HUES48 (cell line): ENCODE results near the gene LBHD2.

Experiments
- H3K27ac ChIP-seq: one replicate; pipeline ENCODE4 v1.7.0; 2013; ENCODE audit warnings: low read depth, low read length, inconsistent platforms
- H3K27me3 ChIP-seq: 2 replicates; pipeline ENCODE4 v1.6.1; 2013; ENCODE audit warnings: mild to moderate bottlenecking, low read length; ENCODE audit not compliant: control insufficient read depth, insufficient read depth
- H3K36me3 ChIP-seq: 2 replicates; pipeline ENCODE4 v1.6.1; 2013; ENCODE audit warnings: low read length; ENCODE audit not compliant: control insufficient read depth, insufficient read depth
- H3K4me1 ChIP-seq: 2 replicates; pipeline ENCODE4 v1.6.1; 2013; ENCODE audit warnings: mild to moderate bottlenecking, low read length; ENCODE audit not compliant: control insufficient read depth, insufficient read depth
- H3K4me3 ChIP-seq: 2 replicates; pipeline ENCODE4 v1.5.1; 2013; ENCODE audit warnings: mild to moderate bottlenecking, low read depth, low read length
- H3K9ac ChIP-seq: 2 replicates; pipeline ENCODE4 v1.6.1; 2013; ENCODE audit warnings: mild to moderate bottlenecking, low read depth, low read length, moderate library complexity
- H3K9me3 ChIP-seq: 2 replicates; pipeline ENCODE4 v1.6.1; 2013; ENCODE audit warnings: low read length; ENCODE audit not compliant: control insufficient read depth, insufficient read depth

Gene LBHD2

DNA sequence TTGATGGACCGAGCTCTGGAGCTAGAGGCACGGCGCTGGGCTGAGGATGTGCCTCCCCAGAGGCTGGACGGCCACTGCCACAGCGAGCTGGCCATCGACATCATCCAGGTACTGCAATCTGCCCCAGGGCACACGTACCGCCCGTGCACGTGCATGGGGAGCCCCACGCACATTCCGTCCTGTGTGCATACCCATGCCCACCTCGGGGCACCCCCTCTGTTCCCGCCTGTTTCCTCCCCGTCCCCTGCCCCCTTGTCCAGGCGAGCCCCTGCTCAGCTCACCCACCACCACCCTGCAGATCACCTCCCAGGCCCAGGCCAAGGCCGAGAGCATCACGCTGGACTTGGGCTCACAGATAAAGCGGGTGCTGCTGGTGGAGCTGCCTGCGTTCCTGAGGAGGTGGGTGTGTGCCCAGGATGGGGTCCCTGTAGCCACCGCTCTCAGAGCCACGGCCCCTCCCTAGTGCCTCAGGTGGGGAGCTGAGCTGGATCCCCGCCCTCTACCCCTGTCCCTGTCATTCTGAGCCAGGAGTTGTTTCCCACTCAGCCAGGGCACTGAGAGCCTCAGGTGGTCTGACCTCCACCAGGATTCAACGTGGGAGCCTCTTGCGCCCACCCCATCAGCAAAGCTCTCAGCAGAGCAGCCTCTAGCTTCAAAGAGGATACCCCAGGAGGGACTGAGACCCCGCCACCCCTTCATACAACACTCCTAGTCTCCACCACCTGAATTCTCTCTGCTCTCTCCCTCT is 46.2 kb downstream of the LBHD2 start:
- Histone ChIP-seq H3K27me3 (peaks cover 33% of the 10 kb centered on the region), H3K27ac (no peak overlapping the region), H3K36me3 (0 out of 2 replicates have a peak, but pooled peaks cover 4% of the 10 kb centered on the region), H3K9me3 (no peaks in the 10 kb centered on the region), H3K4me1 (peaks cover 4% of the 10 kb centered on the region; the same call in 1 of the 2 replicates), H3K9ac (no peak overlapping the region), H3K4me3 (no peak overlapping the region)

DNA sequence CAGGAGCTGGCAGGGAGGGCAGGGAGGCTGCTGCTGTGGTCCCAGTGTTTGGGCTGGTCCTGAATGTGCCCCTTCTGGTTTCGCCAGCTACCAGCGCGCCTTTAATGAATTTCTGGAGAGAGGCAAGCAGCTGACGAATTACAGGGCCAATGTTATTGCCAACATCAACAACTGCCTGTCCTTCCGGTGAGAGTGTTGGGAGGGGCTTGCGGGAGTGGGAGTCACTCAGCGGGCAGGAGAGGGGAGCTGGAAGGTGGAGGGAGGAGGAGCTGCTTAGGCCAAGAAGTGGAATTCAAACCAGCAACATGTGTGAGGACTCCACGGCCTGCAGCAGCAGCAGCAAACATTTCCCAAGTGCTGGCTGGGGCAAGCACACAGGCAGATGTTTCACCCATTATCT is 47.0 kb downstream of the LBHD2 start:
- H3K4me3 ChIP-seq, result no peak overlapping the region
- no peaks in the 10 kb centered on the region for H3K9me3 ChIP-seq
- peaks cover 4% of the 10 kb centered on the region; the same call in 1 of the 2 replicates for H3K4me1 ChIP-seq
- no peak overlapping the region for H3K9ac ChIP-seq
- no peak overlapping the region for H3K27ac ChIP-seq
- peaks cover 25% of the 10 kb centered on the region for H3K27me3 ChIP-seq
- 0 out of 2 replicates have a peak, but pooled peaks cover 4% of the 10 kb centered on the region for H3K36me3 ChIP-seq

DNA sequence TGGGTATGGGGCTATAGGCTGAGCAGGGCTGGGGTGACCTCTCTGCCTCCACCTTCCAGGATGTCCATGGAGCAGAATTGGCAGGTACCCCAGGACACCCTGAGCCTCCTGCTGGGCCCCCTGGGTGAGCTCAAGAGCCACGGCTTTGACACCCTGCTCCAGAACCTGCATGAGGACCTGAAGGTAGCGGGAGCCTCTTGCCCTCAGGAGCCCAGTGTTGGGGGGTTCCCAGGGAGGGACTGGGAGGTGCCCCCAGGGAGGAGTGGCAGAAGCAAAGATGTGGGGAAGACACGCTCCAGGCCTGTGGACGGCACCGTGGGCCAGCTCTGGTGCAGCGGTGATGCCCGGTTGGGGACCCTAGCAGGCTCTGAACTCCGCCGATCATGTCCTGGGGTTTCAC is 47.6 kb downstream of the LBHD2 start:
- Histone ChIP-seq H3K4me1 (peaks cover 2% of the 10 kb centered on the region; the same call in 1 of the 2 replicates), H3K4me3 (no peak overlapping the region), H3K9ac (no peak overlapping the region), H3K27me3 (peaks cover 19% of the 10 kb centered on the region), H3K36me3 (0 out of 2 replicates have a peak, but pooled peaks cover 4% of the 10 kb centered on the region), H3K27ac (no peak overlapping the region), H3K9me3 (no peaks in the 10 kb centered on the region)

DNA sequence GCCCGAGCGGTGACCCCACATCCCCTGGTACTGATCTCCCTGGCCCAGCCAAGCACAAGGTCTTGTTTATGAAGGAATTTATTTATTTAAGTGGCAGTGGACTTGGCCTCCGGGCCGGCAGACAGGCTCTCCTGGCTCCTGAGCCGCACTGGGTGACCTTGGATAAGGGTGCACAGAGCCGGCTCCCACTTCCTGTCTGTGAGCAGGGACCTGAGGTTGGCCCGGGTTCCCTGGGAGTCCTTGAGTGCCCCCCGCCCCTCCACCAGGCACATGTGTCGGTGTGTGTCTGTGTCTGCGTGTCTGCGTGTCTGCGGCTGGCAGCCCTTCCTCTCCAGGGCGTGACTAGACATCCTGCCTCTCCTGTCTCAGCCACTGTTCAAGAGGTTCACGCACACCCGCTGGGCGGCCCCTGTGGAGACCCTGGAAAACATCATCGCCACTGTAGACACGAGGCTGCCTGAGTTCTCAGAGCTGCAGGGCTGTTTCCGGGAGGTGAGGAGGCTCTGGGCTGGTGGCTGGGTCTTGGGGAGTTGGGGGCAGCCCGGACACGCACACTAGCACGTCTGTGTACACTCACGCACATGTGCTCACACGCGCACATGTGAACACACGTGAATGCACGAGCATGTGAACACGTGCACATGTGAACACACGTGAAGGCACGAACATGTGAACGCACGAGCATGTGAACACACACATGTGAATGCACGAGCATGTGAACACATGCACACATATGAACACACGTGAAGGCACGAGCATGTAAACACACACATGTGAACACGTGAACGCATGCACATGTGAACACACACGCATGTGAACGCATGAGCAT is 48.6 kb downstream of the LBHD2 start:
- Histone ChIP-seq H3K4me1 (no peaks in the 10 kb centered on the region), H3K9me3 (no peaks in the 10 kb centered on the region), H3K9ac (no peak overlapping the region), H3K36me3 (0 out of 2 replicates have a peak, but pooled peaks cover 4% of the 10 kb centered on the region), H3K4me3 (no peak overlapping the region), H3K27me3 (peaks cover 13% of the 10 kb centered on the region), H3K27ac (no peak overlapping the region)

DNA sequence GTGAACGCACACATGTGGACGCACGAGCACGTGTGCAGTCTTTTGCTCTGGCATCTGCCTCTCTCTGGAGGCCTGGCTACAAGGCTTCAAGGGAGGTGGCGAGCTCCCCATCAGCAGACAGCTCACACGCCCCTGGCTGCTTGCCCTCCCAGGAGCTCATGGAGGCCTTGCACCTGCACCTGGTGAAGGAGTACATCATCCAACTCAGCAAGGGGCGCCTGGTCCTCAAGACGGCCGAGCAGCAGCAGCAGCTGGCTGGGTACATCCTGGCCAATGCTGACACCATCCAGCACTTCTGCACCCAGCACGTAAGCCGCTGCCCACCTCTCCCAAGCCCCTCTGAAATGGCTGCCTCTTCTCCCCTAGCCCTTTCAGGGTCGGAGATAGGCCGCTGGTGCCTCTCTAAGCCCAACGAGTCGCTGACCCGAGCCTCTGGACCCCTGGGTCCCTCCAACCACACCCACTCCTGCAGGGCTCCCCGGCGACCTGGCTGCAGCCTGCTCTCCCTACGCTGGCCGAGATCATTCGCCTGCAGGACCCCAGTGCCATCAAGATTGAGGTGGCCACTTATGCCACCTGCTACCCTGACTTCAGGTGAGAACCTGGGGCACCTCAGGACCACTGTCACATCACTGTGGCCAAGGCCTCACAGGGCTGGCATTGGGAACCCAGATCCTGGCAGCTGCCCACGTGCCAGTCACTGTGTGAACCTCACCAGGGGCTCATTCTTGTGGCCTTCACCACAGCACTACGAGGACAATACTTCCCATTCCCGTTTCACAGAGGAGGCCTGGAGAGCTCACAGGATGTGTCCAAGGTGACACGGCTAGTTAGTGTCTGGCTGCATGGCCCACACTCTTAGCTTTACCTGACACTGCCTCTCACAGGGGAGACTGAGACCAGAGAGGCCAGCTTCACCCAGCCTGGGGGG is 49.5 kb downstream of the LBHD2 start:
- Histone ChIP-seq H3K27me3 (peaks cover 5% of the 10 kb centered on the region; the same call in 1 of the 2 replicates), H3K4me3 (no peak overlapping the region), H3K27ac (no peak overlapping the region), H3K4me1 (no peaks in the 10 kb centered on the region; the same call in 1 of the 2 replicates), H3K9me3 (no peaks in the 10 kb centered on the region), H3K36me3 (0 out of 2 replicates have a peak, but pooled peaks cover 4% of the 10 kb centered on the region), H3K9ac (no peak overlapping the region)

DNA sequence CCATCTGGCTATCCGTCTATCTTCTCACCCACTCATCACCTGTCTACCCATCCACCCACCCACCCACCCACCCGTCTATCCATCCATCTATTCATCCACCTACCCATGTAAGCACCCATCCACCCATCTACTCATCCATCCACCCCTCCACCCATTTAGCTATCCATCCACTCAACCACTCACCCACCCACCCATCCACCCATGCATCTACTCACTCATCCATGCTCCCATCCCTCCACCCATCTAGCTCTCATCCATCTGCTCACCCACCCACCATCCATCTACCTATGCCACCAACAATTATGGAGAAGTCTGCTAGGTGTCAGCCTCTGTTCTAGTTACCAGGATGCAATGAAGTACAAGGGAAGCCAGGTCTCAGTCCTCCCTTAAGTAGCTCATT is 50.4 kb downstream of the LBHD2 start:
- Histone ChIP-seq H3K27ac (no peak overlapping the region), H3K27me3 (peaks cover 4% of the 10 kb centered on the region), H3K36me3 (0 out of 2 replicates have a peak, but pooled peaks cover 4% of the 10 kb centered on the region), H3K9ac (no peak overlapping the region), H3K9me3 (no peaks in the 10 kb centered on the region), H3K4me3 (no peak overlapping the region), H3K4me1 (no peaks in the 10 kb centered on the region; the same call in 1 of the 2 replicates)

DNA sequence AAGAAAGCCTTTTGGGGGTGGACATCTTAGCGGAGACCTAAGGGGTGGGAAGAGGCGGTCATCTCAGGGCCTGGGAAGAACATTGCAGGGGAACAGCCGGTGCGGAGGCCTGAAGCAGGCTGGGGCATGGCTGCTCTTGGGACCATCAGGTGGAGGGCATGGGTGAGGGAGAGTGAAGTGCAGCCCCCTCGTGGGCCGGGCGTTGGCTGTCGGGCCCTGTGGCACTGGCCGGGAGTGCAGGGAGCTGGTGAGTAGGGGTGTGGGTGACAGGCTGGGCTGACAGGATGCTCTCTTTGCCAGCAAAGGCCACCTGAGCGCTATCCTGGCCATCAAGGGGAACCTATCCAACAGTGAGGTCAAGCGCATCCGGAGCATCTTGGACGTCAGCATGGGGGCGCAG is 50.9 kb downstream of the LBHD2 start:
- no peak overlapping the region for H3K9ac ChIP-seq
- H3K4me3 ChIP-seq, result no peak overlapping the region
- H3K4me1 ChIP-seq, result no peaks in the 10 kb centered on the region; the same call in 1 of the 2 replicates
- H3K9me3 ChIP-seq, result no peaks in the 10 kb centered on the region
- peaks cover 9% of the 10 kb centered on the region for H3K27me3 ChIP-seq
- H3K27ac ChIP-seq, result no peak overlapping the region
- H3K36me3 ChIP-seq, result 0 out of 2 replicates have a peak, but pooled peaks cover 4% of the 10 kb centered on the region

DNA sequence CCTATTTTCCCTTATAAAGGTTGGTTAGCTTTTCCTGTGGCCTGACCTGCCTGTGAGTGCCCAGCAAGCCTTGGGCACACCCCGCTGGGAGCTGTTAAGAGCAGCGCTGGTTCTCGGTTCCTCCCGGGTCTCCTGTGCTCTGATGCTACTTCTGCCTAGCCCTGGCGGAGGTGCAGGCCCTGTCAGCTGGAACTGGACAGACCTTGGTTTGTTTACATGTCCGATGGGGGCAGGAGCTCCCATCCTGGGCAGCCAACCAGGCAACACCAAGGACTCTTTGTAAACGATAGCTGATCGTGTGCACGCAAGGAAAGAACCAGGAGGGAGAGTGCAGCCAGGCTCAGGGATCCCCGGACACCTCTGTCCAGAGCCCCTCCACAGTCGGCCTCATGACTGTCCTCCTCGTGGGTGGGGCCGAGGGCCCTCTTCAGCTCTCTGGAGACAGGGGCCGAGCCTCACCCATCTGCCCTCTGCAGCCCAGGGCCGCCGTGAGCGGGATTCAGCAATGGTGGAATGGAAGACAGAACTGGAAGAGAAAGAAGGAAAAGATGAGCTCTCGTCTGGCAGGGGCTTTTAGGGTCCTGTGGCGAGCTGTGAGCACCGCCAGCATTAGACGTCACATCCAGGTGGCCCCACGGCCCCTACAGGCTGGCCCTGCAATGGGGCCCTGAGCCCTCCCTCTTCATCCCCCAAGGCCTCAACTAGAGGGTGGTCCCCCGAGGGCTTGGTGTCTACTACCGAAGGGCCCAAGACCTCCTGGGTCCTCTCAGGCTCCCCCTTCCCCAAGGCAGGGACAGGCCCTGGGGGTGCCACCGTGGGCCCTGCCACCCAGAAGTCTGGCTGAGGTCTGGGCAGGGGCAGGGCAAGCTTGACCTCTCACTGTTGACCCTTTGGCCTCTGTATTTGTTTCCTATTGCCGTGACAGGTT is 51.6 kb downstream of the LBHD2 start:
- Histone ChIP-seq H3K4me3 (no peak overlapping the region), H3K9me3 (no peaks in the 10 kb centered on the region), H3K4me1 (no peaks in the 10 kb centered on the region; the same call in 1 of the 2 replicates), H3K36me3 (0 out of 2 replicates have a peak, but pooled peaks cover 4% of the 10 kb centered on the region), H3K9ac (no peak overlapping the region), H3K27me3 (peaks cover 15% of the 10 kb centered on the region), H3K27ac (no peak overlapping the region)

DNA sequence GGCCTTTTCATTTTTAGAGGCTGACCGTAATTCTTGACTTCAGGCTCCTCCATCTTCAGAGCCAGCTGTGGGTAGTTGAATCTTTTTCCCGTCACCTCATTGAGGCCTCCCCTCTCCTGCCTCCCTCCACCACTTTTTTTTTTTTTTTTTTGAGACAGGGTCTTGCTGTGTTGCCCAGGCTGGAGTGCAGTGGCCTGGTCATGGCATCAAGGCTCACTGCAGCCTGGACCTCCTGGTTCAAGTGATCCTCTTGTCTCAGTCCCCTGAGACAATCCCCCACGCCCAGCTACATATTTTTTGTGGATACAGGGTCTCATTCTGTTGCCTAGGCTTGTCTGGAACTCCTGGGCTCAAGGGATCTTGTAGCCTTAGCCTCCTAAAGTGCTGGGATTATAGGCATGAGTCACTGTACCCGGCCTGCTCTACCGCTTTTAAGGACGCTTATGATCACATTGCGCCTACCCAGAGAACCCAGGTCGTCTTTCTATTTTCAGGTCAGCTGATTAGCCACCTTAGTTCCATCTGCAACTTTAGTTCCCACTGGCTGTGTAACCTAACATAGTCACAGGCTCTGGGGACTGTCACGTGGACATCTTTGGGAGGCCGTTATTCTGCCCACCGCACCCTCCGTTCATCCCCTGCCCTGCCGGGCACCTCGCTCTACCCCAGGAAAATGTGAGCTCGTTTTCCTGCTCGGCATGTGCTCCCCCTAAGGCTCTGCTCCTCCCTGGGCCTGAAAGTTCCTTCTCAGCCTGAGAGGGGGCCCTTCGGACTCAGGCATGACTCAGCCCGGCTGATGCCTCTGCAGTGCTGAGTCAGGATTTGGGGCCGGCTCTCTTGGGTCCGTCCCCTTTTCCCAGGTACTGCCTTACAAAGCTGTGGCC is 52.6 kb downstream of the LBHD2 start:
- Histone ChIP-seq H3K36me3 (0 out of 2 replicates have a peak, but pooled peaks cover 4% of the 10 kb centered on the region), H3K4me1 (no peaks in the 10 kb centered on the region; the same call in 1 of the 2 replicates), H3K9ac (no peak overlapping the region), H3K9me3 (no peaks in the 10 kb centered on the region), H3K4me3 (no peak overlapping the region), H3K27ac (no peak overlapping the region), H3K27me3 (peaks cover 15% of the 10 kb centered on the region)
